Activated CD4-positive, alpha-beta memory T cell treated with anti-CD3 and anti-CD28 coated beads for 36 hours (primary cell): Measurements from ENCODE around the gene BTBD19. TPM values are rescaled to one million over a fixed set of nuclear protein-coding genes. Genes with fewer than 3 reads are reported as not detected.
A peak's percentile ranks its signal among the peaks of the same experiment; 100 is the strongest.
"Not testable (repeated sequence)": the region's sequence is repeated elsewhere in the genome, so short reads cannot be mapped to it uniquely, and the experiment has no call there.

ENCODE experiments used
- CTCF ChIA-PET: fragments of 350-600 bp; sonication (Branson Sonifier 250); formaldehyde crosslinking; loops from one replicate; lab custom pipeline; 2021; ENCODE audit warnings: antibody characterized with exemption, inconsistent platforms; lab: Charles Lee
- POLR2A ChIA-PET: fragments of 350-600 bp; sonication (Branson Sonifier 250); formaldehyde crosslinking; loops from one replicate; lab custom pipeline; 2021; ENCODE audit warnings: antibody characterized with exemption; lab: Charles Lee
- DNase-seq: peaks from one replicate; pipeline ENCODE4 v3.0.0-alpha.2; 2020
- H3K27ac Mint-ChIP-seq: one replicate; pipeline ENCODE4 v1.8.0; 2021; ENCODE audit warnings: mixed read lengths
- H3K27me3 Mint-ChIP-seq: one replicate; pipeline ENCODE4 v1.8.0; 2021; ENCODE audit warnings: mixed read lengths
- H3K36me3 Mint-ChIP-seq: one replicate; pipeline ENCODE4 v1.8.0; 2021; ENCODE audit warnings: mixed read lengths
- H3K4me1 Mint-ChIP-seq: one replicate; pipeline ENCODE4 v1.8.0; 2021; ENCODE audit warnings: low read depth, mixed read lengths
- H3K4me3 Mint-ChIP-seq: one replicate; pipeline ENCODE4 v1.8.0; 2021; ENCODE audit warnings: mild to moderate bottlenecking, mixed read lengths
- H3K9me3 Mint-ChIP-seq: one replicate; pipeline ENCODE4 v1.8.0; 2021; ENCODE audit warnings: mixed read lengths
- intact Hi-C: fragments of 100-400 bp; cut with micrococcal nuclease; formaldehyde crosslinking; loops from one replicate; pipeline ENCODE4 v1.15.1; 2023
- total RNA-seq, 2 experiments: library from RNA; stranded (reverse); gene quantifications; one replicate each; pipeline ENCODE4 v1.2.3, GENCODE V29; 2021

BTBD19 gene
- total RNA-seq, 2 experiments from 2014 or later = 35.2 to 38.6 TPM

DNA sequence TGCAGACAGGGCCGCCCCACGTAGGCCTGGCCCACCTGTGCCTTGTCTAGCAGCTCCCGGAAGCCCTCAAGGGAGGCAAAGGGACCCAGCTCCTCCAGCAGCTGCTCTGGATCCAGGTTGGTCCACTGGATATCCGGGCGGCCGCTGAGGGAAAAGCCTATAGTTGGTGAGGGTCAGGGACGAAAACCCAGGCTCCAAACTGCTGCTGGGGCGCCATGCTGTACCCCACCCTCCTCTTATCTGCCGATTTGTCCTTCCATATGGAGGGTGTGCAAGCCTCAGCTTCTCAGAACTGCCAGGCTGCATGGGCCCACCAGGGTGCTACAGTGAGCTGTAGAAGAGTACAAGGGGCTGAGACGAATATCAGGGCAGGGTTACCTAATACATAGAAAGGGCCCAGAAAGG, 22.6 kb downstream of the BTBD19 start:
- CTCF ChIA-PET = interaction anchor here (0.8 to 1.2 kb wide), 3 partner anchors 37 to 181 kb away, joined by 3 read pairs; partner anchors contain the start of gene UROD
- H3K27me3 Mint-ChIP-seq = no peaks in the 10 kb centered on the region
- no peak overlapping the region for H3K4me3 Mint-ChIP-seq
- no peak for DNase-seq
- intact Hi-C loops = no loop called here
- no peaks in the 10 kb centered on the region for H3K9me3 Mint-ChIP-seq
- no peak overlapping the region for H3K27ac Mint-ChIP-seq
- peaks cover 5% of the 10 kb centered on the region for H3K4me1 Mint-ChIP-seq
- POLR2A ChIA-PET = interaction anchor here (1.5 kb wide), 1 partner anchor 10 kb away, joined by 8 read pairs; no protein-coding TSS in a partner anchor
- no peaks in the 10 kb centered on the region for H3K36me3 Mint-ChIP-seq

DNA sequence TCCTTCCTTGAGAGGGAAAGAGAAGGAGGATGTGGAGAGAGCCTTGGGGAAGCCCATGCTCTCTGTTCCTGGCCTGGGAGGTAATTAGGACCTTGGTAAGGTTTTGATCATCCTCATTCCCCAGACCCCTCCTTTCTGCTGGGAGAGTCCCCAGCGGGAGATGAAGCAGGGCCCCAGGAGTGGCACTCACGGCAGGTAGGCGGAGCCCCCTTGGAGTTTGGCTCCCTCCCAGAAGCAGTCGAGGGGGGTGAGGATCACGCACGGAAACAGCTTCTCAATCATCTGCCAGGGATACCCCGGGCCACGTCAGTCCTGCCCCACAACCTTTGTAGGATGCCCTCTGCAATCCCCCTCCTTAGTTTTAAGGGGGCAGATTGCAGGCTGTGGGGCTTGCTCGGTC, 23.2 kb downstream of the BTBD19 start:
- Mint-ChIP-seq H3K27ac (no peak overlapping the region), H3K27me3 (no peaks in the 10 kb centered on the region), H3K4me3 (no peak overlapping the region), H3K36me3 (no peaks in the 10 kb centered on the region), H3K4me1 (peaks cover 8% of the 10 kb centered on the region), H3K9me3 (no peaks in the 10 kb centered on the region)
- no peak for DNase-seq
- intact Hi-C loops = no loop called here
- ChIA-PET POLR2A (interaction anchor here (1.4 kb wide), 1 partner anchor 10 kb away, joined by 4 read pairs; no protein-coding TSS in a partner anchor), CTCF (no interaction called here)

DNA sequence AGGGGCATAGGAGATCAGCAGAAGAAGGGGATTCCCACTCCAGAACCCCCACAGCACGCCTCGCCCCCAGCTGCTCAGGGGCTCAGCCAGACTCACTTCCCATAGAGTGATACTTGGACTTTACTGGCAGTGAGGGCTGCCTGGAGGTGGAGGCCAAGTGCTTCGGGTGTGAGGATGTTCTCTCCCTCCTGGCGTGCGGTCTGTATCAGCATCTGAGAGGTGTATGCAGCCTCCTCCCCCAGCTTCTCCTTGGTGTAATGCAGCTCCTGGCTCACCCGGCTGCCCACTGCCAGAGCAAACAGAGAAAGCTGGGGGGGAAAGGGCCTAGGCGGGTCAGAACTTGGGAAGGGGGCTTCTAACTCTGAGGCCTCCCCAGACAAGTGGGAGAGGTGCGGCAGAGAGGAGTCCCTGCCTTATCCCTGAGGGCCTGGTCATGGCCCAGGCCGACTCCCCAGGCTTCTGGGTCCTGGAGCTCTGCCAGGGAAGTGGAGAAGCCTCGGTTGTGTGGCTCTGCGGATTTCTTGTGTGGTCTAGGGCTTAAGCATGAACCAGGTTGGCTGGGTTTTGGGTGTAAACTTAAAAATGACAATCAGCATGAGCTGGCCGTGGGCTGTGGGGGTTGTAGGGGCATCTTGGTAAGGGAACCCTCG, 23.9 kb downstream of the BTBD19 start:
- Mint-ChIP-seq H3K4me3 (no peak overlapping the region), H3K4me1 (peaks cover 8% of the 10 kb centered on the region), H3K27me3 (no peaks in the 10 kb centered on the region), H3K36me3 (no peaks in the 10 kb centered on the region), H3K9me3 (no peaks in the 10 kb centered on the region), H3K27ac (no peak overlapping the region)
- ChIA-PET CTCF (no interaction called here), POLR2A (interaction anchor here (1.4 kb wide), 1 partner anchor 11 kb away, joined by 4 read pairs; no protein-coding TSS in a partner anchor)
- DNase-seq = no peak
- intact Hi-C loops = no loop called here

DNA sequence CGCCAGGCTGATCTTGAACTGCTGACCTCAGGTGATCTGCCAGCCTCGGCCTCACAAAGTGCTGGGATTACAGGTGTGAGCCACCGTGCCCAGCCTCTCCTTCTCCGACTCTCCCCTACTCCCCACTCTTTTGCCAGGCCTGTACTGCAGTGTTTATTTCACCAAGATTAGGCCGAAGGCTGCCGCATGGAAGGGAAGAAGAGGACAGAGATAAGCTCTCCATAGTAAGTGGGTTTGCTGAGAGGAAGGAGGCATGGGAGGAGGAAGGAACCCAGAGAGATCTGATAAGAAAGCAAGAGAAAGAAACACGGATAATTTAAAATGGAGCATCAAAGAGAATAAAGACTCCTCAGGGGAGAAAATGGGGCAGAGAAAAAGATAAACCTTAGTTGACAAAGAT, 26.0 kb downstream of the BTBD19 start:
- CTCF ChIA-PET = interaction anchor here (0.9 to 3.7 kb wide), 6 partner anchors 12 to 465 kb away, joined by 3 to 21 read pairs (median 13); partner anchors contain the start of gene HECTD3
- Mint-ChIP-seq H3K4me1 (peaks cover 8% of the 10 kb centered on the region), H3K36me3 (no peaks in the 10 kb centered on the region), H3K9me3 (no peaks in the 10 kb centered on the region), H3K27ac (no peak overlapping the region), H3K4me3 (no peak overlapping the region), H3K27me3 (peaks cover under 1% of the 10 kb centered on the region)
- intact Hi-C loops = no loop called here
- no peak for DNase-seq
- POLR2A ChIA-PET = no interaction called here

DNA sequence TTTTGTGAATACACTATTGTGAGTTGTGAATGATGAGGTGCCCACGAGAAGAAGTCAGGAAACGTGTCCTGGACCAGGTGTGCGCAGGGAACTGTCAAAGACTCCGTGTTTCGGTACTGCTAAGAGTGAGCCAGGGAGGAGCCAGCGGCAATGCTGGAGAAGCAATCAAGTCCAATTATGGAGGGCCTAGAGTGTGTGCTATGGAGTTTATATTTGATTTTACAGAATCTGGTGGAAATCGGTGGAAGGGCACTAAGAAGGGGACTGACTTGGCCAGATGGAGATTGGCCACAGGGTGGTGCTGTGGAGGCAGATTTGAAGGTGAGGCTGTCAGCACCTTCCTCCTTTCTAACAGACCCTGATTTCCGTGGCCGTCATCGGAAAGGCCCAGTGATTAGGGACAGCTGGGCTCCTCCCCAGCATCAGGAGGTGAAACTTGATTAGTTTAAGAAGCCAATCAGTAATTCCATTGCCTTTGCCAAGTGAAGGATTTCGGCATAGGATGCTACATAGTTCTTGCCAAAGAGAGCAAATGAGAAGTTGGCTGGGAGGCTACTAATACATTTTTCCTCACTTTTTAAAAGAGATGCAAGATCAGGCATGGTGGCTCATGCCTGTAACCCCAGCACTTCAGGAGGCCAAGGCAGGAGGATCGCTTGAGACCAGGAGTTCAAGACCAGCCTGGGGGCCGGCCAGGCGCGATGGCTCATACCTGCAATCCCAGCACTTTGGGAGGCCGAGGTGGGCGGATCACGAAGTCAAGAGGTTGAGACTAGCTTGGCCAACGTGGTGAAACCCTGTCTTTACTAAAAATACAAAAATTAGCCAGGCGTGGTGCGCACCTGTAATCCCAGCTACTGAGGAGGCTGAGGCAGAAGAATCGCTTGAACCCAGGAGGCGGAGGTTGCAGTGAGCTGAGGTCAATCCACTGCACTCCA, 27.7 kb downstream of the BTBD19 start:
- H3K27me3 Mint-ChIP-seq = peaks cover 6% of the 10 kb centered on the region
- CTCF ChIA-PET = interaction anchor here (0.6 to 3.7 kb wide), 20 partner anchors 9 to 853 kb away, joined by 3 to 21 read pairs (median 4); partner anchors contain the start of genes HECTD3, PLK3 and UROD
- H3K9me3 Mint-ChIP-seq = no peaks in the 10 kb centered on the region
- peaks cover 8% of the 10 kb centered on the region for H3K4me1 Mint-ChIP-seq
- no peaks in the 10 kb centered on the region for H3K36me3 Mint-ChIP-seq
- intact Hi-C loops = loop anchor here (2.0 to 5.0 kb wide), 3 partner anchors 177 to 656 kb away; partner anchors contain the start of genes TESK2 and UROD
- peak; percentile 94 for DNase-seq
- POLR2A ChIA-PET = no interaction called here
- H3K4me3 Mint-ChIP-seq = no peak overlapping the region
- H3K27ac Mint-ChIP-seq = no peak overlapping the region

DNA sequence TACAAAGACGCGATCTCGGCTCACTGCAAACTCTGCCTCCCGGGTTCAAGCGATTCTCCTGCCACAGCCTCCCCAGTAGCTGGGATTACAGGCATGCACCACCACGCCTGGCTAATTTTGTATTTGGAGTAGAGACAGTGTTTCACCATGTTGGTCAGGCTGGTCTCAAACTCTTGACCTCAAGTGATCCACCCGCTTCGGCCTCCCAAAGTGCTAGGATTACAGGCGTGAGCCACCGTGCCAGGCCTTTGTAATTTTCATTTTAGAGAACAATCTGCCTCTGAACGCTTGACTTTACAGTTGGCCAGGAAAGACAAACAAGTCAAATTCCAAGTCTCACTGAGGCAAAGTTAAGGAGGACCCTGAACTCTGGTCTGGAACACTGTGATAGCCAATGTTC, 30.0 kb downstream of the BTBD19 start:
- intact Hi-C loops = loop anchor here (5.0 kb wide), 2 partner anchors 464 to 654 kb away; partner anchors contain the start of gene TESK2
- H3K27ac Mint-ChIP-seq, H3K9me3 Mint-ChIP-seq, POLR2A ChIA-PET, DNase-seq, H3K4me3 Mint-ChIP-seq, H3K4me1 Mint-ChIP-seq, H3K36me3 Mint-ChIP-seq: not testable (repeated sequence)
- H3K27me3 Mint-ChIP-seq = peaks cover 18% of the 10 kb centered on the region
- CTCF ChIA-PET = interaction anchor here (0.6 to 1.3 kb wide), 3 partner anchors 16 to 462 kb away, joined by 3 to 4 read pairs (median 3); no protein-coding TSS in a partner anchor

DNA sequence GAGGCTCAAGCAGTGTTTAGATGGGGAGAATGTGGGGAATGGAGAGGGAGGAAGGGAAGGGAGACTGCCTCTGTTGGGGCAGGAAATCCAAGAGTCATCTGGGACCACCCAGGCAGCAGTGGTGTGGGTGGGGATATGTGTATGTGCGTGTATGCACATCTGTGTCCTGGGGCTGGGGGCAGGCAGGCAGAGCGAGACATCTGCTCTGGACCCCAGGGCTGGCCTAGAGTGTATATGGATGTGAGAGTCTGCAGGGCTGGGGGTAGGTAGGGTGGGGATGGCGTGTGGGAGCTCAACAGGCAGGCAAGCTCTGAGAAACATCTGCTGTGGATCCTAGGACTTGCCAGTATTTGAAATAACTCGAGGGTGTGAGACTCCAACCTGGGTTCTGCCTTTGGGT, 31.3 kb downstream of the BTBD19 start:
- ChIA-PET POLR2A (no interaction called here), CTCF (no interaction called here)
- DNase-seq = no peak
- no peak overlapping the region for H3K27ac Mint-ChIP-seq
- H3K9me3 Mint-ChIP-seq = no peaks in the 10 kb centered on the region
- H3K4me1 Mint-ChIP-seq = peaks cover 8% of the 10 kb centered on the region
- no peaks in the 10 kb centered on the region for H3K36me3 Mint-ChIP-seq
- peaks cover 18% of the 10 kb centered on the region for H3K27me3 Mint-ChIP-seq
- intact Hi-C loops = loop anchor here (5.0 kb wide), 2 partner anchors 463 to 653 kb away; partner anchors contain the start of gene TESK2
- no peak overlapping the region for H3K4me3 Mint-ChIP-seq

DNA sequence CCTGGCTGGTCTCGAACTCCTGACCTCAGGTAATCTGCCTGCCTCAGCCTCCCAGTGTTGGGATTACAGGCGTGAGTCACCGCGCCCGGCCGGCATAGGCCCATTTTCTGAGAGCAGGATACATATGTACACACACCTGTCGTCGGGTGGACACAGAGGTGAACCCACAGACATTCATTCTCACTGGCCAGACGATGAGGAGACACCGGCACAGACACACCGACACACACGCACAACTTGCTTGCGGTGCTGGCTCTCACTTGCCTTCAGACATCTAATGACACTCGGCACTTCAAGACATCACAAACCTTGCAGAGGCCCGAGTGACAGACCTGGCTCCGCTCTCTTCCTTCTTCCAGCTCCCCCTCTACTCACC, 34.2 kb downstream of the BTBD19 start:
- POLR2A ChIA-PET = no interaction called here
- Mint-ChIP-seq H3K36me3 (no peaks in the 10 kb centered on the region), H3K27ac (no peak overlapping the region), H3K9me3 (no peaks in the 10 kb centered on the region), H3K4me3 (no peak overlapping the region), H3K4me1 (no peaks in the 10 kb centered on the region), H3K27me3 (peaks cover 18% of the 10 kb centered on the region)
- CTCF ChIA-PET = no interaction called here
- DNase-seq = no peak
- intact Hi-C loops = no loop called here

DNA sequence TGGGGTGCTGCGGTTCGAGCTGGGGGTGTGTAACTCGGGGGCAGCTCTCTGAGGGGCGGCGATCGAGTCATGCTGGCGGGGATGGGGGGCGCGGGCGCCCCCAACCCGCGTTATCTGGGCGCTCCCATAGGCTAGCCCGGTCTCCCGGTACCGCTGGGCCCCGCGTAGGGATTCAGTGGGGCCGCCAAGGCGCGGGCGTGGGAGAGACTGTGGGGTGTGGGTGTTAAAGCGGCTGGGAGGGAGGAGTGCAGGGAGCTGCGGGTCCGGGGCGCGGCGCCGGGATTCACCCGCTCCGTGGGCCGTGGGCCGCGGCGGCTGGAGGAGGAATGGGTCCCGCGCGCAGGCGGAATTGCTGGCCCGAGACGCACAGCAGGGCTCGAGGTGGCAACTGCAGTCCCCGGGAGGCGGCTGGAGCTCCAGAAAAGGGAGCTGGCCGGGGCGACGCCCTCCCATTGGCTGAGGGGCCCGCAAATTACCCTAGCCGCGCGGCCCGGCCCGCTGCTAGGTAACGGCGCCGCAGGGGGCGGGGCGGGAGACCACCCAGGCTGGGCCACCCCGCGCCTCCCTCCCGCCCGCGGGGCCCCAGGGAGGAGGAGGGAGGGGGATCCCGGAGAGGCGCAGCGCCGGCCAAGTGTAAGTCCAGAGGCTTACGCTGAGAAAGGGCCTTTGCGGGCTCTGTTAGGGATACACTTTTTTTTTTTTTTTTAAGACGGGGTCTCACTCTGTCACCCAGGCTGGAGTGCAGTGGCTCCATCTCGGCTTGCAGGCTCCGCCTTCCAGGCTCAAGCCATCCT, 34.7 kb downstream of the BTBD19 start, which contains the start of gene PTCH2:
Gene PTCH2, minus strand, starts transcription at position 392 of the 794 bp plus-strand sequence. Its CDS starts 321 bp downstream, at position 71.
- intact Hi-C loops = no loop called here
- CTCF ChIA-PET = no interaction called here

DNA sequence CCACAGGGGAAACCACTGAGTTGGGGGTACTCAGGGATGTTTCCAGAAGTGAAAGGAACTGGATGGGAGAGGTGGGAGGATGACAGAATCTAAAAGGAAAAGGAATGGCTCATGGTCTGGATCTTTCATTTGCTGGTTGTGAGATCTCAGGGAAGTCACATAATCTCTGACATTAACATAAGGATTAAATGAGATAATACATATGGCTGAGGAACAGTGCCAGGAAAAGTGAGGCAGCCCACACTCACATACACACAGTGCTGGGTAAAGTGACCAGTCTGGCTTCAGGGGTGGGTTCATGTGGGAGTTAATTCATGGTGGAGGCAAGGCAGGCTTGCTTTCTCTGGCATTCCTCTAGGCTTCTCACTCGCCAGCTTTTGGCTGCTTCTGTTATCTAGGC, 38.7 kb downstream of the BTBD19 start:
- CTCF ChIA-PET = no interaction called here
- no peaks in the 10 kb centered on the region for H3K9me3 Mint-ChIP-seq
- POLR2A ChIA-PET = interaction anchor here (0.6 kb wide), 1 partner anchor 456 kb away, joined by 3 read pairs; no protein-coding TSS in a partner anchor
- H3K27ac Mint-ChIP-seq = no peak overlapping the region
- DNase-seq = no peak
- H3K4me1 Mint-ChIP-seq = peaks cover 12% of the 10 kb centered on the region
- intact Hi-C loops = no loop called here
- H3K27me3 Mint-ChIP-seq = peaks cover 5% of the 10 kb centered on the region
- no peak overlapping the region for H3K4me3 Mint-ChIP-seq
- H3K36me3 Mint-ChIP-seq = peaks cover 6% of the 10 kb centered on the region

More for the DNA sequence above, 34.7 kb downstream of the BTBD19 start, which contains the start of gene PTCH2:
- no peaks in the 10 kb centered on the region for H3K36me3 Mint-ChIP-seq
- peak; percentile 22 for DNase-seq
- no peak within 1 kb of the TSS for H3K4me3 Mint-ChIP-seq
- H3K27ac Mint-ChIP-seq = no peak within 1 kb of the TSS
- no peaks in the 10 kb centered on the region for H3K4me1 Mint-ChIP-seq
- H3K9me3 Mint-ChIP-seq = no peaks in the 10 kb centered on the region
- POLR2A ChIA-PET = no interaction called here
- H3K27me3 Mint-ChIP-seq = peaks cover 18% of the 10 kb centered on the region

DNA sequence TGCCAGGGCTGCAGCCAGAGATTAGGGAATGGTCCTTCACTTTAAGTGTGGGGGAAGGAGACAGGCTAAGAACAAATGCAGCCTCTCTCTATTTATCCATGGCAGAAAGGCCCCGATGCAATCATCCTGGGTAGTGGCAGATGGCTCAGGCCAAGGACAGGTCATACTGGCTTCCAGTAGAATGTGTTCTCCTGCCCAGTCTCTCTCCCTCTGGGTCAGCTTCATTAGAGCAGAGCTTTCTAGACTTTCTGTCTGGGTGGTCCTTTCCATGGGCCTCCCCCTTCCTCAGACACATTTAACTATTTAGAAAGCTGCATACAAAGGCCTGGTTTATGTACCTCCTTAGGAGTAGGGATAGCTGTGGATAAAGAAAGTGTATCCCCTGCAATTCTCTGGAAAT, 39.5 kb downstream of the BTBD19 start:
- Mint-ChIP-seq H3K4me1 (peaks cover 12% of the 10 kb centered on the region), H3K4me3 (no peak overlapping the region), H3K9me3 (no peaks in the 10 kb centered on the region), H3K27ac (no peak overlapping the region), H3K27me3 (no peaks in the 10 kb centered on the region), H3K36me3 (peaks cover 6% of the 10 kb centered on the region)
- CTCF ChIA-PET = interaction anchor here (1.4 to 1.6 kb wide), 2 partner anchors 13 to 55 kb away, joined by 3 to 11 read pairs; no protein-coding TSS in a partner anchor
- intact Hi-C loops = no loop called here
- POLR2A ChIA-PET = no interaction called here
- no peak for DNase-seq
